ENCODE data around the gene STOM.

- TF ChIP-seq POLR2A (IDR thresholded peaks at IDR 0.05) (no peak), EP300 (IDR thresholded peaks at IDR 0.05) (no peak)
These were observed 11.3 kb downstream of the STOM start for GRCh38 chr9:121358751-121359150.

Data from stomach (tissue), 4 donors.